MM.1S (cell line): Measurements from ENCODE around the gene GPR61.

Source experiments
- CTCF ChIP-seq: fragments of 300-600 bp; sonication (generic); IDR thresholded peaks from 2 replicates; pipeline ENCODE4 v1.5.1; 2016; ENCODE audit warnings: antibody characterized with exemption, low read length, mixed read lengths
- EZH2 ChIP-seq: fragments of 300-600 bp; sonication (generic); optimal IDR thresholded peaks from 2 replicates; pipeline ENCODE3; 2017; ENCODE audit warnings: low read depth, mild to moderate bottlenecking, antibody characterized with exemption, low read length, mixed read lengths

GRCh38 chr1:109548321-109549267, 8.9 kb downstream of the GPR61 start, which contains the start of gene GNAI3:
- TF ChIP-seq CTCF (no peak), EZH2 (no peak)
